Measurements from ENCODE around the gene ABCA4.
"Not testable (repeated sequence)": the region's sequence is repeated elsewhere in the genome, so short reads cannot be mapped to it uniquely, and the experiment has no call there.

The ABCA4 gene

GRCh38 chr1:93955765-93956164, 165.2 kb downstream of the ABCA4 start:
- Mint-ChIP-seq H3K9me3 (peaks cover 68% of the 10 kb centered on the region), H3K4me3 (no peak overlapping the region), H3K27ac (no peak overlapping the region), H3K4me1 (peaks cover 3% of the 10 kb centered on the region), H3K36me3 (ENCODE audit: low read depth) (peaks cover 15% of the 10 kb centered on the region), H3K27me3 (ENCODE audit: low read depth, poor library complexity) (no peaks in the 10 kb centered on the region)
- DNase-seq, result no peak
- TF ChIP-seq CTCF (IDR thresholded peaks at IDR 0.05), result no peak

- H3K4me3 Mint-ChIP-seq; H3K36me3 Mint-ChIP-seq (ENCODE audit: low read depth); H3K27ac Mint-ChIP-seq; DNase-seq; H3K4me1 Mint-ChIP-seq: not testable (repeated sequence)
- Mint-ChIP-seq H3K27me3 (ENCODE audit: low read depth, poor library complexity) (peaks cover 15% of the 10 kb centered on the region), H3K9me3 (peaks cover 34% of the 10 kb centered on the region)
These were observed 173.8 kb downstream of the ABCA4 start for GRCh38 chr1:93947002-93947686.

Measured in nephron progenitor cell (in vitro differentiated cells).